K562 (cell line): ENCODE data around the gene STX1B. TPM values are rescaled to one million over a fixed set of nuclear protein-coding genes. Genes with fewer than 3 reads are reported as not detected.

Experiments
- CXXC5 ChIP-seq: fragments of 250-450 bp; sonication (Bioruptor Pico); IDR thresholded peaks from 2 replicates; pipeline ENCODE4 v1.8.0; 2022; ENCODE audit warnings: inconsistent platforms, mild to moderate bottlenecking, moderate library complexity
- EP400 ChIP-seq: fragments of 450-650 bp; IDR thresholded peaks from 2 replicates; pipeline ENCODE4 v1.6.1; 2017; ENCODE audit warnings: antibody characterized with exemption, mild to moderate bottlenecking, moderate library complexity
- HDAC1 ChIP-seq, 2 experiments: fragments of 450-650 bp; IDR thresholded peaks; 2 replicates each; pipeline ENCODE4 v1.6.1; 2016 to 2017; ENCODE audit warnings: inconsistent platforms in 1 of 2, mild to moderate bottlenecking in 1 of 2, moderate library complexity in 1 of 2
- NEUROD1 ChIP-seq: fragments of 150-350 bp; IDR thresholded peaks from 2 replicates; pipeline ENCODE4 v1.6.1; 2014; ENCODE audit warnings: borderline replicate concordance, low read length, low read depth; ENCODE audit not compliant: partially characterized antibody
- SMARCA5 ChIP-seq: fragments of 450-650 bp; IDR thresholded peaks from 2 replicates; pipeline ENCODE4 v1.6.1; 2016
- TOE1 ChIP-seq, 2 experiments: fragments of 450-650 bp in 1 of 2; sonication (generic) in 1 of 2; formaldehyde crosslinking in 1 of 2; IDR thresholded peaks; 2 replicates each; pipeline versions ENCODE4 v1.7.1 to v1.8.0; 2016 to 2022; ENCODE audit warnings: borderline replicate concordance in 2 of 2, mild to moderate bottlenecking in 2 of 2, antibody characterized with exemption in 1 of 2, inconsistent platforms in 1 of 2, low read depth in 1 of 2, missing genetic modification reagents in 1 of 2, moderate library complexity in 1 of 2
- ZNF507 ChIP-seq: conservative IDR thresholded peaks from 2 replicates; pipeline ENCODE4 v1.6.1; 2017; ENCODE audit warnings: missing genetic modification characterization, missing compliant biosample characterization
- polyA plus RNA-seq, 8 experiments: library from polyadenylated mRNA; depleted of rRNA in 4 of 8; stranded (reverse) in 5 of 8; unstranded in 3 of 8; fragments of >200 nt; fragmentation: Nextera tagmentation in 2 of 8; fragmentation: Illumina TruSeq in 1 of 8; extraction: Ambion mirVana in 2 of 8; extraction: Trizol in 1 of 8; gene quantifications; 2 replicates each; pipeline versions ENCODE4 v1.2.1 to v1.2.3, GENCODE V29; 2011 to 2014; ENCODE audit warnings: inconsistent platforms in 1 of 8, missing spikeins in 1 of 8
- total RNA-seq, 7 experiments: library from RNA; depleted of rRNA in 6 of 7; stranded (reverse); fragments of >200 nt in 6 of 7; fragmentation: Illumina TruSeq in 2 of 7; extraction: Trizol in 2 of 7; gene quantifications; 2 replicates each; pipeline versions ENCODE4 v1.2.1 to v1.2.3, GENCODE V29; 2011 to 2021; ENCODE audit warnings: low replicate concordance in 1 of 7
- TF ChIP-seq, protein P1 (sequence below): fragments of 450-650 bp; formaldehyde crosslinking; conservative IDR thresholded peaks from 2 replicates; pipeline ENCODE4 v1.4.0; 2022; ENCODE audit warnings: mild to moderate bottlenecking, missing genetic modification characterization
- TF ChIP-seq, protein P2 (sequence below): sonication (generic); formaldehyde crosslinking; IDR thresholded peaks from 2 replicates; pipeline ENCODE4 v1.8.0; 2022; ENCODE audit warnings: mild to moderate bottlenecking, missing genetic modification reagents
- TF ChIP-seq, protein P3 (sequence below): fragments of 450-650 bp; formaldehyde crosslinking; IDR thresholded peaks from 2 replicates; pipeline ENCODE4 v1.4.0; 2020; ENCODE audit warnings: mild to moderate bottlenecking, moderate library complexity
- TF ChIP-seq, protein P4 (sequence below): fragments of 450-650 bp; IDR thresholded peaks from one replicate; pipeline ENCODE4 v1.6.1; 2018; ENCODE audit warnings: mild to moderate bottlenecking, moderate library complexity; ENCODE audit not compliant: partially characterized antibody

The STX1B gene
- total and polyA plus RNA-seq, 9 of the 15 experiments (the other 6 are each of a cell fraction or from before 2014, with no cell fraction given): 0.07 to 2.5 (median 0.86) TPM

DNA sequence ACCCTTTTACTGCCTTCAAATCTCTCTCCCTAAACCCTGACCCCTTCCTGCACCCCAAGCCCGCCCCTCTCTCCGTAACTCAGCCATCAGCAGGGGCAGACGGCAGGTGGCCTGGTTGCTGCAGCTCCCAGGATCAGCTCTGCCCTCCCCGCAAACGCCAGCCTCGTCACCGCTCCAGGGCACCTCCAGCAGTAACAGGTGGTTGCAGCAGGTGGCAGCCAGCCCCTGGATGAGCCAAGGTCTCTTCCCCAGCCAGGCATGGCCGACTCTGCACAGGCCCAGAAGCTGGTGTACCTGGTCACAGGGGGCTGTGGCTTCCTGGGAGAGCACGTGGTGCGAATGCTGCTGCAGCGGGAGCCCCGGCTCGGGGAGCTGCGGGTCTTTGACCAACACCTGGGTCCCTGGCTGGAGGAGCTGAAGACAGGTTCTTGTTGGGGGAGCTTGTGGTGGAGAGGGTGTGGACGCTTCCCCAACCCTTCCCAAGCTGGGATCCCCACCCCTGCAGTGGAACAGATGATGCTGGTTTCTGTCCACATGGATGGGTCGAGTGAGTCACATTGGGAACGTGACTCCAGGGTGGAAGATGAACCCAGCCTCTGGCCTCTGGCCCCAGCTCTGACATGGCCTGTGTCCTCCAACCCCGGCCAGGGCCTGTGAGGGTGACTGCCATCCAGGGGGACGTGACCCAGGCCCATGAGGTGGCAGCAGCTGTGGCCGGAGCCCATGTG lies 24.9 kb downstream of the STX1B start (continued):
- 0 out of 2 replicates have a peak, but pooled peaks have one; percentile 14 for TF ChIP-seq TOE1 (IDR thresholded peaks at IDR 0.05; ENCODE audit: borderline replicate concordance)
- TF ChIP-seq TOE1 (CRISPR knock-in tag; IDR thresholded peaks at IDR 0.05; ENCODE audit: borderline replicate concordance, low read depth): no peak
- no peak for TF ChIP-seq NEUROD1
- TF ChIP-seq HDAC1 (IDR thresholded peaks at IDR 0.05): 0 out of 4 replicates have a peak, but pooled peaks of 1 of the 2 experiments have one; percentile 53
- peak; percentile 77; the same call in 1 of the 2 replicates for TF ChIP-seq EP400
- TF ChIP-seq ZNF507 (tag): no peak
- 0 out of 2 replicates have a peak, but pooled peaks have one; percentile 38 for TF ChIP-seq SMARCA5
- TF ChIP-seq, protein P1, sequence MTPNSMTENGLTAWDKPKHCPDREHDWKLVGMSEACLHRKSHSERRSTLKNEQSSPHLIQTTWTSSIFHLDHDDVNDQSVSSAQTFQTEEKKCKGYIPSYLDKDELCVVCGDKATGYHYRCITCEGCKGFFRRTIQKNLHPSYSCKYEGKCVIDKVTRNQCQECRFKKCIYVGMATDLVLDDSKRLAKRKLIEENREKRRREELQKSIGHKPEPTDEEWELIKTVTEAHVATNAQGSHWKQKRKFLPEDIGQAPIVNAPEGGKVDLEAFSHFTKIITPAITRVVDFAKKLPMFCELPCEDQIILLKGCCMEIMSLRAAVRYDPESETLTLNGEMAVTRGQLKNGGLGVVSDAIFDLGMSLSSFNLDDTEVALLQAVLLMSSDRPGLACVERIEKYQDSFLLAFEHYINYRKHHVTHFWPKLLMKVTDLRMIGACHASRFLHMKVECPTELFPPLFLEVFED (CRISPR knock-in tag): 0 out of 2 replicates have a peak, but pooled peaks have one; percentile 52
- TF ChIP-seq CXXC5 (CRISPR knock-in tag): 0 out of 2 replicates have a peak, but pooled peaks have one; percentile 28
- TF ChIP-seq, protein P2, sequence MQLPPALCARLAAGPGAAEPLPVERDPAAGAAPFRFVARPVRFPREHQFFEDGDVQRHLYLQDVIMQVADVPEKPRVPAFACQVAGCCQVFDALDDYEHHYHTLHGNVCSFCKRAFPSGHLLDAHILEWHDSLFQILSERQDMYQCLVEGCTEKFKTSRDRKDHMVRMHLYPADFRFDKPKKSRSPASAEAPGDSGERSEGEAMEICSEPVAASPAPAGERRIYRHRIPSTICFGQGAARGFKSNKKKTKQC (CRISPR knock-in tag): no peak
- TF ChIP-seq, protein P3, sequence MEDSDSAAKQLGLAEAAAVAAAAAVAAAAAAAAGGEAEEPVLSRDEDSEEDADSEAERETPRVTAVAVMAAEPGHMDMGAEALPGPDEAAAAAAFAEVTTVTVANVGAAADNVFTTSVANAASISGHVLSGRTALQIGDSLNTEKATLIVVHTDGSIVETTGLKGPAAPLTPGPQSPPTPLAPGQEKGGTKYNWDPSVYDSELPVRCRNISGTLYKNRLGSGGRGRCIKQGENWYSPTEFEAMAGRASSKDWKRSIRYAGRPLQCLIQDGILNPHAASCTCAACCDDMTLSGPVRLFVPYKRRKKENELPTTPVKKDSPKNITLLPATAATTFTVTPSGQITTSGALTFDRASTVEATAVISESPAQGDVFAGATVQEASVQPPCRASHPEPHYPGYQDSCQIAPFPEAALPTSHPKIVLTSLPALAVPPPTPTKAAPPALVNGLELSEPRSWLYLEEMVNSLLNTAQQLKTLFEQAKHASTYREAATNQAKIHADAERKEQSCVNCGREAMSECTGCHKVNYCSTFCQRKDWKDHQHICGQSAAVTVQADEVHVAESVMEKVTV (CRISPR knock-in tag): peak; percentile 70
- TF ChIP-seq, protein P4, sequence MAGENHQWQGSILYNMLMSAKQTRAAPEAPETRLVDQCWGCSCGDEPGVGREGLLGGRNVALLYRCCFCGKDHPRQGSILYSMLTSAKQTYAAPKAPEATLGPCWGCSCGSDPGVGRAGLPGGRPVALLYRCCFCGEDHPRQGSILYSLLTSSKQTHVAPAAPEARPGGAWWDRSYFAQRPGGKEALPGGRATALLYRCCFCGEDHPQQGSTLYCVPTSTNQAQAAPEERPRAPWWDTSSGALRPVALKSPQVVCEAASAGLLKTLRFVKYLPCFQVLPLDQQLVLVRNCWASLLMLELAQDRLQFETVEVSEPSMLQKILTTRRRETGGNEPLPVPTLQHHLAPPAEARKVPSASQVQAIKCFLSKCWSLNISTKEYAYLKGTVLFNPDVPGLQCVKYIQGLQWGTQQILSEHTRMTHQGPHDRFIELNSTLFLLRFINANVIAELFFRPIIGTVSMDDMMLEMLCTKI: no peak
